Natural killer cell (primary cell): ENCODE data around the gene RSBN1. TPM values are rescaled to one million over a fixed set of nuclear protein-coding genes. Genes with fewer than 3 reads are reported as not detected.
A peak's percentile ranks its signal among the peaks of the same experiment; 100 is the strongest.

Experiments
- ATAC-seq, 3 donors: fragments of 150-1000 bp in 2 of 3; fragments of 200-7000 bp in 1 of 3; cut with Tn5 transposase; 1 replicate in 1 of 3; 2 replicates in 2 of 3; pipeline ENCODE4 v1.10.0; 2021; ENCODE audit warnings: mild to moderate bottlenecking in 2 of 3, moderate library complexity in 2 of 3
- DNase-seq, 2 donors: peaks; one replicate each; pipeline versions ENCODE4 v3.0.0 to v3.0.0-alpha.2; 2013 to 2021; ENCODE audit warnings: mixed read lengths in 1 of 2
- H3K27ac ChIP-seq: one replicate; pipeline ENCODE4 v1.5.1; 2013; ENCODE audit warnings: mild to moderate bottlenecking, low read length
- H3K27me3 ChIP-seq: one replicate; pipeline ENCODE4 v1.6.1; 2013; ENCODE audit warnings: low read length; ENCODE audit not compliant: control insufficient read depth, insufficient read depth
- H3K36me3 ChIP-seq: one replicate; pipeline ENCODE4 v1.6.1; 2013; ENCODE audit warnings: low read length; ENCODE audit not compliant: control insufficient read depth, insufficient read depth
- H3K4me1 ChIP-seq: one replicate; pipeline ENCODE4 v1.6.1; 2013; ENCODE audit warnings: low read length; ENCODE audit not compliant: control insufficient read depth, insufficient read depth
- H3K4me3 ChIP-seq: one replicate; pipeline ENCODE4 v1.5.1; 2013; ENCODE audit warnings: low read length
- H3K9me3 ChIP-seq: one replicate; pipeline ENCODE4 v1.6.1; 2013; ENCODE audit warnings: low read length; ENCODE audit not compliant: control insufficient read depth, insufficient read depth
- H3K27ac Mint-ChIP-seq, 2 donors: one replicate each; pipeline ENCODE4 v1.8.0; 2022; ENCODE audit warnings: mild to moderate bottlenecking in 2 of 2, mixed read lengths in 2 of 2, moderate library complexity in 1 of 2
- H3K27me3 Mint-ChIP-seq, 2 donors: one replicate each; pipeline ENCODE4 v1.8.0; 2022; ENCODE audit warnings: low read depth in 2 of 2, mixed read lengths in 2 of 2
- H3K36me3 Mint-ChIP-seq: one replicate; pipeline ENCODE4 v1.8.0; 2022; ENCODE audit warnings: mixed read lengths
- H3K4me1 Mint-ChIP-seq, 2 donors: one replicate each; pipeline ENCODE4 v1.8.0; 2022; ENCODE audit warnings: mixed read lengths in 2 of 2
- H3K4me3 Mint-ChIP-seq: one replicate; pipeline ENCODE4 v1.8.0; 2022; ENCODE audit warnings: mild to moderate bottlenecking, moderate library complexity, mixed read lengths
- H3K9me3 Mint-ChIP-seq, 2 donors: one replicate each; pipeline ENCODE4 v1.8.0; 2022; ENCODE audit warnings: mixed read lengths in 2 of 2
- CTCF ChIP-seq: fragments of 200-600 bp; IDR thresholded peaks from one replicate; pipeline ENCODE4 v1.8.0; 2022; ENCODE audit warnings: antibody characterized with exemption
- WGBS: methylation state at CpG from one replicate; pipeline ENCODE4 v1.1.7; 2013; ENCODE audit warnings: missing lambda C conversion rate; ENCODE audit not compliant: insufficient coverage; 5-methylcytosine and 5-hydroxymethylcytosine counted together
- intact Hi-C: fragments of 100-400 bp; cut with micrococcal nuclease; formaldehyde crosslinking; loops from one replicate; pipeline ENCODE4 v1.14.2; 2022
- total RNA-seq, 4 donors: library from RNA; stranded (reverse); fragments of 120-200 nt in 1 of 4; gene quantifications; one replicate each; pipeline versions ENCODE4 v1.2.3 to v1.2.4, GENCODE V29; 2013 to 2022

Gene RSBN1
- total RNA-seq, 3 donors from 2014 or later (not counting 1 experiment from before 2014, with no cell fraction given): 30.1 to 37.9 (median 36.5) TPM

GRCh38 chr1:113744114-113744513, 68.2 kb downstream of the RSBN1 start:
- Histone ChIP-seq H3K4me3 (no peak overlapping the region), H3K36me3 (peaks cover 1% of the 10 kb centered on the region), H3K27ac (no peak overlapping the region), H3K9me3 (no peaks in the 10 kb centered on the region), H3K27me3 (no peaks in the 10 kb centered on the region), H3K4me1 (peaks cover 4% of the 10 kb centered on the region)
- Mint-ChIP-seq H3K4me3 (no peak overlapping the region), H3K4me1 (peaks cover 11 to 13% of the 10 kb centered on the region in 2 donors), H3K27ac (peak overlapping the region in 1 of 2 donors; percentile 36), H3K9me3 (no peaks in the 10 kb centered on the region), H3K36me3 (no peaks in the 10 kb centered on the region), H3K27me3 (no peaks in the 10 kb centered on the region)
- DNase-seq: no peak
- TF ChIP-seq CTCF: no peak
- ATAC-seq: no peak
- 100% methylated on average over 1 of the region's 1 CpG for WGBS
- intact Hi-C loops: no loop called here

GRCh38 chr1:113742515-113742914, 69.8 kb downstream of the RSBN1 start:
- H3K9me3 ChIP-seq: no peaks in the 10 kb centered on the region
- no peaks in the 10 kb centered on the region for H3K36me3 Mint-ChIP-seq
- H3K27ac ChIP-seq: no peak overlapping the region
- ATAC-seq (peak in 2 of 3 donors; percentile 78 to 85), DNase-seq (peak in 1 of 2 donors; percentile 6)
- intact Hi-C loops: no loop called here
- no peak overlapping the region for H3K4me3 ChIP-seq
- H3K27me3 Mint-ChIP-seq: no peaks in the 10 kb centered on the region
- peaks cover 11 to 13% of the 10 kb centered on the region in 2 donors for H3K4me1 Mint-ChIP-seq
- peak overlapping the region; percentile 43 to 57 for H3K27ac Mint-ChIP-seq
- WGBS: 96% methylated on average over 5 of the region's 5 CpGs
- H3K27me3 ChIP-seq: no peaks in the 10 kb centered on the region
- TF ChIP-seq CTCF: no peak
- no peak overlapping the region for H3K4me3 Mint-ChIP-seq
- H3K36me3 ChIP-seq: peaks cover 4% of the 10 kb centered on the region
- H3K9me3 Mint-ChIP-seq: no peaks in the 10 kb centered on the region
- H3K4me1 ChIP-seq: peaks cover 4% of the 10 kb centered on the region

GRCh38 chr1:113734357-113735055, 77.8 kb downstream of the RSBN1 start:
- TF ChIP-seq CTCF: no peak
- H3K27ac Mint-ChIP-seq: peak overlapping the region; percentile 37 to 70
- no peak overlapping the region for H3K4me3 Mint-ChIP-seq

GRCh38 chr1:113732802-113733201, 79.5 kb downstream of the RSBN1 start:
- 84% methylated on average over 3 of the region's 5 CpGs for WGBS
- Mint-ChIP-seq H3K4me3 (no peak overlapping the region), H3K4me1 (peaks cover 8% of the 10 kb centered on the region in 2 donors), H3K27me3 (no peaks in the 10 kb centered on the region), H3K36me3 (peaks cover 6% of the 10 kb centered on the region), H3K9me3 (no peaks in the 10 kb centered on the region), H3K27ac (no peak overlapping the region)
- no peak for TF ChIP-seq CTCF
- H3K9me3 ChIP-seq: no peaks in the 10 kb centered on the region
- H3K4me1 ChIP-seq: no peaks in the 10 kb centered on the region
- H3K36me3 ChIP-seq: peaks cover 20% of the 10 kb centered on the region
- no peak overlapping the region for H3K27ac ChIP-seq
- no peak for ATAC-seq
- H3K4me3 ChIP-seq: no peak overlapping the region
- intact Hi-C loops: no loop called here
- H3K27me3 ChIP-seq: no peaks in the 10 kb centered on the region
- DNase-seq: no peak

More at GRCh38 chr1:113734357-113735055, 77.8 kb downstream of the RSBN1 start:
- DNase-seq (no peak), ATAC-seq (peak in 2 of 3 donors; percentile 61 to 65)
- H3K27me3 ChIP-seq: no peaks in the 10 kb centered on the region
- no peak overlapping the region for H3K27ac ChIP-seq
- no peaks in the 10 kb centered on the region for H3K9me3 Mint-ChIP-seq
- no peaks in the 10 kb centered on the region for H3K27me3 Mint-ChIP-seq
- no peaks in the 10 kb centered on the region for H3K4me1 ChIP-seq
- no peaks in the 10 kb centered on the region for H3K9me3 ChIP-seq
- H3K36me3 Mint-ChIP-seq: no peaks in the 10 kb centered on the region
- H3K4me3 ChIP-seq: no peak overlapping the region
- intact Hi-C loops: no loop called here
- H3K4me1 Mint-ChIP-seq: peaks cover 8% of the 10 kb centered on the region in 2 donors
- 92% methylated on average over 1 of the region's 2 CpGs for WGBS
- peaks cover 21% of the 10 kb centered on the region for H3K36me3 ChIP-seq
